Activated CD8-positive, alpha-beta memory T cell treated with anti-CD3 and anti-CD28 coated beads, Interleukin-2, amount 50 U/mL, for 24 hours (primary cell): ENCODE data around the gene SEMA4A.
"Not testable (repeated sequence)": the region's sequence is repeated elsewhere in the genome, so short reads cannot be mapped to it uniquely, and the experiment has no call there.

Source experiments
- DNase-seq: peaks from one replicate; pipeline ENCODE4 v3.0.0-alpha.2; 2020; ENCODE audit errors: extremely low read depth

SEMA4A gene

GRCh38 chr1:156119503-156120209 lies 33.7 kb upstream of the SEMA4A start:
- DNase-seq, result no peak

DNA sequence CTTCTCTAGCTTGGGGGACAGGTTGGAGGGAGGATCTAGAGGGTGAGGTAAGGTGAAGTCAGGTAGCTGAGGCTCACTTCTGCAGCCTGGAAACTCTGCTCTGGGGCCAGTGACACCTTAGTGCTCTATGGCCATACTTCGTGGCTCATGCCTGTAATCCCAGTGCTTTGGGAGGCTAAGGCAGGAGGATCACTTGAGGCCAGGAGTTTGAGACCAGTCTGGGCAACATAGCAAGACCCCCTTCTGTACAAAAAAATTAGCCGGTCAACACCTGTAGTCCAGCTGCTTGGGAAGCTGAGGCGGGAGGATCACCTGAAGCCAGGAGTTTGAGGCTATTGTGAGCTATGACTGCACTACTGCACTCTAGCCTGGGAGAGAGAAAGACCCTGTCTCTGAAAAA lies 33.1 kb upstream of the SEMA4A start:
- no peak for DNase-seq

GRCh38 chr1:156121005-156121404 lies 32.4 kb upstream of the SEMA4A start:
- not testable (repeated sequence) for DNase-seq

DNA sequence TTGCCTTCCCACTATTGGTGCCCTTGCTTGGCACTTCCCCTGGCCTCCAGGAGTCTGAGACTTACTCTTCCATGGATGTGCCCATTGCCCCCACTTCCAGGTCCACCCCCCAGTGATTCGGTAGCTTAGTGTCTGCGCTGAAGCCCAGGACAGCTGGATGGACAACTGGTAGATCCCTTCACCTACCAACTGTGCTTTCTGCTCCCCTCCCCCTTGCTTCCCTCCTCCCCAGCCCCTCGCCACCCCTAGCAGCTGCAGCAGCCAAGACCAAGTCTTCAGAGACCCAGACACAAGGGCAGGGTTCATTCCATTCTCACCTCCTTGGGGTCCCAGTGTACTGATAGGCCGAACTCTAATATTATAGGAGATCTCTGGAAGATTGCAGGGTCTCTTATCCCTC lies 31.9 kb upstream of the SEMA4A start:
- DNase-seq, result no peak

GRCh38 chr1:156122086-156122485 lies 31.3 kb upstream of the SEMA4A start:
- DNase-seq, result no peak

GRCh38 chr1:156122519-156123355 lies 30.6 kb upstream of the SEMA4A start:
- no peak for DNase-seq

GRCh38 chr1:156123356-156124196 lies 29.8 kb upstream of the SEMA4A start:
- no peak for DNase-seq

GRCh38 chr1:156124557-156125483 lies 28.6 kb upstream of the SEMA4A start:
- no peak for DNase-seq

- DNase-seq, result not testable (repeated sequence)
These were observed 27.8 kb upstream of the SEMA4A start for GRCh38 chr1:156125544-156125943.

GRCh38 chr1:156126043-156126629 lies 27.2 kb upstream of the SEMA4A start:
- DNase-seq, result no peak

DNA sequence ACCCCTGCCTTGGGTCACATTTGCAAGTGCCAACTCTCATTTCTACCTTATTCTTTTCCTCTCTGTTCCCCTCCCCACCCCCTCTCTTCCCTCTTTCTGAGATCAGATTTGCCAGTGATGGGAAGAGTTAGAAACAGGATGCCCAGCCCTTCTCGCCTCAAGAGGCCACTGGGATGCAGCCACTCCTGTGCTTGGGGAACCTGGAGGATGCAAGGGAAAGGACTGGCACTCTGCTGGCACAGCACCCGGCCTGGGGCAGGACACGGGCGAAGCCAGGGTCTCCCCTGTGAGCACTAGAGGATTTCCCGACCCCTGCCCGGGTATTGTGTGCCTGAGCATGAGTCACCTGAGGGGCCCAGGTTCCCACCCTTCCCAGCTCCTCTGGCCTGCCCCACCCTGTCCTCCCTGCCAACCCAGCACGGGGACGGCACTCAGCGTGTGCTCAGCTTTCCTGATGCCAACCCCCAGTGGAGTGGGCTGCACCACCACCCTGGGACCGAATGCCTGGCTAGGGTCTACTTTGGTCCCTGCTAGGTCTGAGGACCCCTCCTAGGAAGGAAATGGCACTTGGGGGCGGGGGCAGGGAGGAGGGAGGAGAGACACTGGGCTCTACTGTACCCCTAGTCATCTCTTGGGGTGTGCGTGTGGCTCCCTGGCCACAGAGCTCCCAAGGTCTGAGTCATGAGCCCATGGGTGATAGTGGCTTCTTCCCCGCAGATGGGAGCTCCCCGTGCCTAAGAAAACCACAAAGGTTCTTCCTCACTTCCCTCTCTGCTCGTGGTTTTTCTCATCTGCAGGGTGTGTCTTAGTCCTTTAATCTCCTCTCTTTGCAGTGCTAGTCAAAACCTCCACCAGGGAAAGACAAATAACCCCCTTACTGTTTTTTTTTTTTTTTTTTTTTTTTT lies 26.5 kb upstream of the SEMA4A start:
- peak; percentile 65 for DNase-seq

DNA sequence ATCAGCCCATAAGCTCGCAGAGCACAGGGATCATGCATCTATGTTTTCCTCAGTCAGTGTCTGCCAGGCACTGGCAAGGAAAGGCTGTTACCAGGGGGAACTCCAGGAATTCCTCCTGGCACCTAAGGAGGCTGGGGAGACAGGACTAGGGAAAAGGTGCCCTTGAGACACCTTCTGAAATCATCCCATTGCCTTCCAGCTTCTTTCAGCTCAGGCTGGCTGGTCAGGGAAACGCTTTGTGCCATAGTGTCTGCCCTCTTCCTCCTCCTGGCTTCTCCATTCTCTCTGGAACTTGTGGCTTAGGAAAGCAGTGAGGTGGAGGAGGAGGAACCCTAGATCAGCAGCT lies 25.1 kb upstream of the SEMA4A start:
- DNase-seq, result no peak

DNA sequence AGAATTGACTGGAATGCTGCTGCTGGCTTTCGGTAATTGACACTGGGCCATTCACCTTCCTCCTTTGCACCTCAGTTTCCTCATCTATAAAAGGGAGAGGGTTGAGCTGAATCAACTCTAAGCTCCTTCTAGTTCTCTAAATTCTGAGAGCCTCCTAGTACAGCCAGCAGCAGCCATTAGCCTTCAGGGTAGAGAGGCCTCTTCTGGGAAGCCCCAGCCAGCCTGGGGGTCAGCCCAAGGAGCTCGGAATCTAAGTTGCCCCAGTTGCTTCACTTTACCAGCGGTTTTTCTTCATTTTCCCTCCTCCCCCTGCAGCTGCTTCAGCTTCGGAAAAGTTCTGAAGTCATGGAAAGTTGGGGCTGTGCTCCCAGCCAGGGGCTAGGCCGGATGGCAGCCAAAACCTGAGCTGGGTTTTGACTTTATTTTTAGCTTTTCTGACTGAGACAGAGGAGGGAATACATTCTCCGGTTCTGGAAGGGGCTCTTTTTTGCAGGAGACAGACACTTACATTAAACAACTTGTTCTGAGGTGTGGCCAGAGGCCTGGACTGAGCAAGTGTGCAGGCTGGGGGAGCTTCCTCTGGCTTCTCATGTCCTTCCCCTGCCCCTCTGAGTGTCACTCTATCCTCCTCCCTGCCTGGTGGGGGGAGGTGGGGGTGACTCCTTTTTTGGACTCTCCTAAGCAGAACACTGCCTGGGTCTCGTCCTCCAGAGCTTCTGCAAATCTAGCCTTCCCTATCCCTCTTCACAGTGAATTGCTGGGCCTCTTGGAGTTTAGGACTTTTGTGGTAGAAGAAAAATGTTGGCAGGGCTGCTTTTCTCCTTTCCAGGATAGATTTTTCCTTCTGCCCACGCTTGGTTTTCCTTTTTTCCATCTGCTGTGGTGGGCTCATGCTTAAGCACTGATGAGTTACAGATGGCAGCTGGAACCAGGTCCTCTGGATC lies 24.5 kb upstream of the SEMA4A start:
- no peak for DNase-seq

GRCh38 chr1:156129687-156130577 lies 23.5 kb upstream of the SEMA4A start:
- DNase-seq, result no peak

DNA sequence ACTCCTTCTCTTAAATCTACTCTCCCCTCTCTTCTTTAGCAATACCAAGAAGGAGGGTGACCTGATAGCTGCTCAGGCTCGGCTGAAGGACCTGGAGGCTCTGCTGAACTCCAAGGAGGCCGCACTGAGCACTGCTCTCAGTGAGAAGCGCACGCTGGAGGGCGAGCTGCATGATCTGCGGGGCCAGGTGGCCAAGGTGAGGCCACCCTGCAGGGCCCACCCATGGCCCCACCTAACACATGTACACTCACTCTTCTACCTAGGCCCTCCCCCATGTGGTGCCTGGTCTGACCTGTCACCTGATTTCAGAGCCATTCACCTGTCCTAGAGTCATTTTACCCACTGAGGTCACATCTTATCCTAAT lies 22.8 kb upstream of the SEMA4A start:
- no peak for DNase-seq

DNA sequence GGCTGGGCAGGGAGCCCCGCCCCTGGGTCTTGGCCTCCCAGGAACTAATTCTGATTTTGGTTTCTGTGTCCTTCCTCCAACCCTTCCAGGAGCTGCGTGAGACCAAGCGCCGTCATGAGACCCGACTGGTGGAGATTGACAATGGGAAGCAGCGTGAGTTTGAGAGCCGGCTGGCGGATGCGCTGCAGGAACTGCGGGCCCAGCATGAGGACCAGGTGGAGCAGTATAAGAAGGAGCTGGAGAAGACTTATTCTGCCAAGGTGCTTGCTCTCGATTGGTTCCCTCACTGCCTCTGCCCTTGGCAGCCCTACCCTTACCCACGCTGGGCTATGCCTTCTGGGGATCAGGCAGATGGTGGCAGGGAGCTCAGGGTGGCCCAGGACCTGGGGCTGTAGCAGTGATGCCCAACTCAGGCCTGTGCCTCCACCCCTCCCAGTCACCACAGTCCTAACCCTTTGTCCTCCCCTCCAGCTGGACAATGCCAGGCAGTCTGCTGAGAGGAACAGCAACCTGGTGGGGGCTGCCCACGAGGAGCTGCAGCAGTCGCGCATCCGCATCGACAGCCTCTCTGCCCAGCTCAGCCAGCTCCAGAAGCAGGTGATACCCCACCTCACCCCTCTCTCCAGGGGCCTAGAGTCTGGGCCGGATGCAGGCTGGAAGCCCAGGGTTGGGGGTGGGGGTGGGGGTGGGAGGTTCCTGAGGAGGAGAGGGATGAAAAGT lies 18.5 kb upstream of the SEMA4A start:
- no peak for DNase-seq
